IPS-11a (cell line): Measurements from ENCODE around the gene CAB39L.

Experiments
- H3K4me3 ChIP-seq: one replicate; pipeline ENCODE4 v1.5.1; 2013; ENCODE audit warnings: low read depth, low read length, control low read depth

Gene CAB39L

DNA sequence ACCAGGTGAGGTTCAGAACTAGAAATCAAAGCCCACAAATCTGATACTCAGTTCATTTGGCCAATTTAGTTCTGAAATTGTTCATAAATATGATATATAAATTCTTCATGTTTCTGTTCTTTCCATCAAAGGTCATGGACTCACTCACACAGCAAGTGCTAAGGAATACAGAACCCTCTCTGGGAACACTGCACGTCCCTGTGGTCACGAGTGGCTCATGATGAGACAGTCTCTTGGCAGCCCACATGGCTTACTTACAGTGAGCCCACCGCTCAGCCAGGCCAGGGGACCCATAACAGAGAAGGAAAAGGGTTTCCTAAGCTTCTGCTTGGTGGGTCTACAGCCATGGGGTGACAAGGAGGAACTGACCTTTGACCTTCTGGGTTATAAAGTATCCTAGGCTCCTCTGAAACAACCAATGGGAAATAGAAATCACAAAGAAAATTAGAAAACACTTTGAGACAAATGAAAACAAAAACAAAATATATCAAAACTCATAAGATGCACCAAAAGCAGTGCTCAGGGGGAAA, 128.8 kb downstream of the CAB39L start:
- no peak overlapping the region for H3K4me3 ChIP-seq

DNA sequence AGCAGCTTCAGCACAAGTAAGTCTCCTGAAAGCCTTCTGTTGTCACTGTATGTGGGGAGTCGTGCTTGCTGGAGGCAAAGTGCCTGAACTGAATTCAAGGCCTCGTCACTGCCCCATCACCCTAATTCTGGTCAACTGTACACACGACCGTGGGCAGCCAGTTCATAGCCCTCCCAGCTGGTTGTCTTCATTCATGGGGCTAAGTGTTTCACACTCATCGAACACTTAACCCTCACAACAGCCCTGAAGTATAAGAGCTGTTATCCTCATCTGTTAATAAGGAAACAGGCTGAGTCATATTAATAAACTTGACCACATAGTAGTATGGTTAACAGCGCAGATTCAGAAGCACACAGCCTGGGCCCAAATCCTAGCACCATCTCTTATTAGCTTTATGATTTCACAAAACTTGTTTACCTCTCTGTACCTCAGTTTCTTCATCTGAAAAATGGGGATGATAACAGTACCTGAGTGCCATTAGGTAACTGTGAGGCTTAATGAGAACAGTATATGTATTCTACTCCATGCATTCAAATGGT, 129.5 kb downstream of the CAB39L start:
- H3K4me3 ChIP-seq: no peak overlapping the region

DNA sequence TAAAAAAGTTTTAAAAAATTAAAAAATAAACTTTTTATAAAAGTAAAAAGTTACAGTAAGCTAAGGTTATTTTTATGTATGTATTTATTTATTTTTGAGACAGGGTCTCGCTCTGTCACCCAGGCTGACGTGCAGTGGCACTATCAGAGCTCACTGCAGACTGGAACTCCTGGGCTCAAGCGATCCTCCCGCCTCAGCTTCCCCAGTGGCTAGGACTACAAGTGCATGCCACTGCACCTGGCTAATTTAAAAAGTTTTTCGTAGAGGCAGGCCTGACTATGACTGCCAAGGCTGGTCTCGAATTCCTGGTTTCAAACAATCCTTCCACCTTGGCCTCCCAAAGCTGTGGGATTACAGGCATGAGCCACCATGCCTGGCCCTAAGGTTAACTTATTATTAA, 132.0 kb downstream of the CAB39L start:
- H3K4me3 ChIP-seq: no peak overlapping the region

- no peak overlapping the region for H3K4me3 ChIP-seq
Measured at GRCh38 chr13:49310251-49310650, 133.6 kb downstream of the CAB39L start.

GRCh38 chr13:49308921-49309408, 134.9 kb downstream of the CAB39L start:
- H3K4me3 ChIP-seq: no peak overlapping the region

- no peak overlapping the region for H3K4me3 ChIP-seq
Measured at GRCh38 chr13:49308097-49308875, 135.6 kb downstream of the CAB39L start.

DNA sequence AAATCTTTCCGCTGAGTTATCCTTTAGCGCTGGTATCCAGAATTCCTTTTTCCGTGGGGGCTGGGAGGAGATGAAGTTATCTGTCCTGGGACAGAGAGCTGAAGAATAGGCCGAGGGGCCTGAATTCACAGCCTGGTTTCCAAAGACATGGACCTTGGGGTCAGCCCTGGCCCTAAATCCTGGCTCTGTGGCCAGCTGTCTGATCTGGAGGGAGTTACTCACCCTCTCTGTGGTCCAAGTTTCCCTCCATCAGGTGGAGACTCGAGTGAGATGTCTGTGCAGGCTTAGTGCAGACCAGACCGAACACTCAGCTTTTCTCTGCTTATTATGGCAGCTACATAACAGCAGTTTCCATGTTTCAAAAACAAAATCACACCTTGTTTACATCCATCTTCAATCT, 136.5 kb downstream of the CAB39L start:
- H3K4me3 ChIP-seq: no peak overlapping the region

DNA sequence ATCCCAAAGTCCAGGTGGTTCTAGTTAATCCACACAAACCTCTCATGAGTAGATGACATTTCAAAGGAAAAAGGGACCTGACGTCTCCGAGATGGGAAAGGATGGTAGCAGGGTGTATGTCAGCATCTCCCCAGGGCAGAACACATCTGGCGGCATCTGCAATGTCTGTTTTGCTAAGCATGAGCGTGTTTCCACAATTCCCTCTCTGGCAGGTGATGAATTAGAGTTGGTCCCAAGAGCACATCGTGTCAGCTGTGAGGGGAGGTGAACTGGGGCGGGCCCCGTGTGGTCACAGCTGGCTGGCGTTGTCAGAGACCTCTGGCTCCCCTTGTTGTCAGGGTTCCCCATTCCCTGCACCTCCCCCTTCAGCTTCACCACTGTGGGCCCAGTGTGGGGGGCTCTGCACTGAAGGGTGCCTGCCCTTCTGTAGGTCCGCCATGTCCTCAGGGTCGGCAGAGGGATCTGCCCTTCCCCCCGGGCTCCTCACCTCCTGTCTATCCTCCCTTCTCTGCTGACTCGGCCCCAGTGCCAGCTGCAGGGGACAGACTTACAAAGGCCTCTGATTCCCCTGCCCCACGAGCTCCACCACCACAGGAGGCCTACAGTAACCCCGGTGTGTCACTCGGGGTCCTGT, 138.0 kb downstream of the CAB39L start:
- H3K4me3 ChIP-seq: no peak overlapping the region

GRCh38 chr13:49304763-49305700, 138.8 kb downstream of the CAB39L start:
- H3K4me3 ChIP-seq: no peak overlapping the region

DNA sequence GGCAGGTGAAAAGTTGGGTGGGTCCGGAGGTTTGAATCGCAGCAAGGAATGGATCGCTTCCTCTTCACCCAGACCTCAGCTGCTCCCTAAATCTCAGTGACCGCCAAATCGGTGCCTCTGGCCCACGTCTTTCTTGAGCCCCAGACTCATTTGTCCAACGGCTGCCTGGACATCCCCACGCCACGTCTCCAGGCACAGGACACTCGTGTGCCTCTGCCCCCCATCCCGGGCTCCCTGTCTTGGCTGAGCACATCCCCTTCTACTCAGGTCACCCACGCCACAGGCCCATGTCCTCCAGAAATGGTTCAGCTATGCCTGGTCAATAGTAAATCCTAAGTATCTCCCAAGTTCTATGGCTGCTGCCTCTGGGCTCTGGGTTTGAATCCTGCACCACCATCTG, 139.5 kb downstream of the CAB39L start:
- no peak overlapping the region for H3K4me3 ChIP-seq

GRCh38 chr13:49303533-49304252, 140.2 kb downstream of the CAB39L start:
- no peak overlapping the region for H3K4me3 ChIP-seq

DNA sequence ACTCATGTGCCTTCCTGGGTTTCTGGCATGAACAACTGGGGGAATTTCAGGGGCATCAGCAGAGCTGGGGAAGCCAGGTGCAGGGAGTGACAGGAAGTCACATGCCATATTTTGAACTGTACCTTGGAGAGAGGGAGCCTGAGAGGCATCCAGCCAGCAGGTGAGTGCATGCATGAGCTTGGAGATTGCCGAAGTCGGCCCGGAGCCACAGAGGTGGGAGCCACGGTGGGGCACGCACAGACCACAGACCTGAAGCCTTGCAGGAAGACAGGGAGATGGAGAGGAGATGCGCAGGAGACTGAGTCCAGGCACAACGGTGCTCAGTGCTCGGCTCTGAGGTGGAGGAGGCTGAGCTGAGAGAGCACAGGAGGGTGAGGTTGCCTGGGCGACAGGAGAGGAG, 141.0 kb downstream of the CAB39L start:
- no peak overlapping the region for H3K4me3 ChIP-seq

- no peak overlapping the region for H3K4me3 ChIP-seq
Measured at GRCh38 chr13:49302222-49302621, 141.6 kb downstream of the CAB39L start.

DNA sequence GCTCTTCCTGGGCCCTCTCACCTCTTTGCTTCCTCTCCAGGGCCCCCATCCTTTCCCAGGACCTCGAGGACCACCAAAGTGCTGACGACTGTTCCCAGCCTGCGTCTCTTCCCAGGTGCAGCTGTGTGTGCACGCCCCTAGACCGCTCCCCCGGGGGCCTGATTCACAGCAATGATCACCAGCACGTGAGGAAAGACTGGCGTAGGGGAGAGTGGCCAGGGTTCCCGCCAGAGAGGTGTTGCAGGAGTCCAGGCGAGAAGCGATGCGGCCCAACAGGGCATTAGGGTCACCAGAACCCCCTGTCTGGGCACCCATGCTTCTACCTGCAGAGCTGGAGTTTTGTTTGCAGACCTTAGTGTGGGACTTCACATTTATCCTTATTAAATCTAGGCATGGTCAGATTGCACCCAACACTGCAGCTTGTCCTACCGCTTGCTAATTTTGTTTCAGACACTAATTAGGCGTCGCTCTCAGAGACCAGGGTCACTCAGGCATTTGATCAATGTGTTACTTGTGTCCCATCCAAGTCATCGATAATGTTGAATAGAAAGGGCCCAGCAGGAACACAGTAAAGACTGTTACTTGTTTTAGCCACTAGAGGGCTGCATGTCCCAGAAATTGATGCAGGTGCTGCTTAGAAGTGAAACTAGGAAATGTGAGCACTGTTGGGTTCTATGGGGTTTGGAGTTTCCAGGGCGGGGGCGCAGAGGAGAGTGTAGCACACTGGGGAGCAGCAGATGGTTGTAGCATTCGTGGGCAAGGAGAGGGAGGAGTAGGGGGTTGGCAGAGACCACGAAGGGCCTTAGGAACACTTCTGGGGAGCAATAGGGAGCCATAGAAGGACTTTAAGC, 142.9 kb downstream of the CAB39L start:
- H3K4me3 ChIP-seq: no peak overlapping the region

DNA sequence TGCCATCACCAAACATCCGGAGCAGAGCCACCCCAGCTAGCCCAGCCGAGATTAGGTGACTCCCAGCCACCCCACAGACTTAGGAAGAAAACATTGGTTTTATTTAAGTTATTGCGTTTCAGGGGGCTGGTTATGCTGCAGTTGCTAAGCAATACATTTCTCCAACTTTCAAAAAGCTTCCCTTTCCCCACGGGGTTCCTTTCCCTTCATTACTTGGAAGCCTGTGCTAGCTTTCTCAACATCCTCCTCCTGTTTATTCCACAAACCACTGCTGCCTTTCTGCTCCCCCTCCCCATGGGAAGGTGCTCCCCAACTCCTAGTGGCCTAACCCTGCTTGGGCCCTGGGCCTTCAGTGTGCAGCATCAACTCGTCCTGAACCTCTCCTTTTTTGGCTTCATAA, 143.6 kb downstream of the CAB39L start:
- H3K4me3 ChIP-seq: no peak overlapping the region

GRCh38 chr13:49298903-49299605, 144.8 kb downstream of the CAB39L start:
- H3K4me3 ChIP-seq: no peak overlapping the region

GRCh38 chr13:49298416-49298815, 145.4 kb downstream of the CAB39L start:
- H3K4me3 ChIP-seq: no peak overlapping the region

DNA sequence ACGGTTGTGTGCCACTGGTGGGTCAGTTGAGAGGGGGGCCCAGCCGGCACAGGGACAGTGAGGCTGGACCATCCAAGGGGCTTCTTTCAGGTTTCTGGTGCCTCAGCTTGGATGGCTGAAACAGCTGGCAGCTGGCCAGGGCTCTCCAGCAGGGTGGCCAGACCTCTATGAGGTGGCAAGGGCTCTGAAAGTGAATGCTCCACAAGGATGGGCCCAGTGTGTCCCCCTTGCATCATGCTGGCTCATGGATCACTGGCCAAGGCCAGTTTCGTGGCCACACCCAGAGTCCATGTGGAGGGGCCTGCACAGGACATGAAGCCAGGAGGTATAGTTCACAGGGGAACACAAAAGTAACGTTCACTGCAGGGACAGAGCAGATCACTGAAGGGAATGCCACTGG, 146.5 kb downstream of the CAB39L start:
- no peak overlapping the region for H3K4me3 ChIP-seq

DNA sequence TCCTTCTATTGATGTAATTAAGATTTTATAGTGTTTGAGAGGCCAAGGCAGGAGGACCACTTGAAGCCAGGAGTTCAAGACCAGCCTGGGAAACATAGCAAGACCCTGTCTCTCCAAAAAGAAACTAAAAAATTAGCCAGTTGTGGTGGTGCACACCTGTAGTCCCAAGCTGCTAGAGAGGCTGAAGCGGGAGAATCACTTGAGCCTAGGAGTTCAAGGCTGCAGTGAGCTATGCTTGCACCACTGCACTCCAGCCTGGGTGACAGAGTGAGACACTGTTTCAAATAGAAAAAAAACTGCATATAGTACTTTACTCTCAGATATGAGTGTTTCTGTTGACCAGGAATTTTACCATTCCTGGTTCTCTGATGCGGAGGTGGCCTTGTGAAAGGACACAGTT, 147.2 kb downstream of the CAB39L start:
- H3K4me3 ChIP-seq: no peak overlapping the region
